ENCODE data around the gene C1QTNF8.

GRCh38 chr16:1058216-1058615 is 37.8 kb downstream of the C1QTNF8 start:
- TF ChIP-seq, protein P1, sequence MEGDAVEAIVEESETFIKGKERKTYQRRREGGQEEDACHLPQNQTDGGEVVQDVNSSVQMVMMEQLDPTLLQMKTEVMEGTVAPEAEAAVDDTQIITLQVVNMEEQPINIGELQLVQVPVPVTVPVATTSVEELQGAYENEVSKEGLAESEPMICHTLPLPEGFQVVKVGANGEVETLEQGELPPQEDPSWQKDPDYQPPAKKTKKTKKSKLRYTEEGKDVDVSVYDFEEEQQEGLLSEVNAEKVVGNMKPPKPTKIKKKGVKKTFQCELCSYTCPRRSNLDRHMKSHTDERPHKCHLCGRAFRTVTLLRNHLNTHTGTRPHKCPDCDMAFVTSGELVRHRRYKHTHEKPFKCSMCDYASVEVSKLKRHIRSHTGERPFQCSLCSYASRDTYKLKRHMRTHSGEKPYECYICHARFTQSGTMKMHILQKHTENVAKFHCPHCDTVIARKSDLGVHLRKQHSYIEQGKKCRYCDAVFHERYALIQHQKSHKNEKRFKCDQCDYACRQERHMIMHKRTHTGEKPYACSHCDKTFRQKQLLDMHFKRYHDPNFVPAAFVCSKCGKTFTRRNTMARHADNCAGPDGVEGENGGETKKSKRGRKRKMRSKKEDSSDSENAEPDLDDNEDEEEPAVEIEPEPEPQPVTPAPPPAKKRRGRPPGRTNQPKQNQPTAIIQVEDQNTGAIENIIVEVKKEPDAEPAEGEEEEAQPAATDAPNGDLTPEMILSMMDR (conservative IDR thresholded peaks at IDR 0.05; ENCODE audit: low read length) = no peak
- TF ChIP-seq EZH2phosphoT487 (IDR thresholded peaks at IDR 0.05; ENCODE audit: borderline replicate concordance, low read depth, low read length) = no peak
